ENCODE measurements around the gene CASR. TPM values are rescaled to one million over a fixed set of nuclear protein-coding genes. Genes with fewer than 3 reads are reported as not detected.

The CASR gene
- total and polyA plus RNA-seq, 2 donors from 2014 or later = 14.8 to 72.8 TPM

- FAIRE-seq = no peak
Observed at GRCh38 chr3:122263974-122264588, 80.6 kb downstream of the CASR start.

GRCh38 chr3:122265957-122266356 lies 82.5 kb downstream of the CASR start:
- DNase-seq = no peak
- Histone ChIP-seq H3K9ac (ENCODE audit: low read length in 3 of 3) (no peak overlapping the region), H3K4me3 (ENCODE audit: low read length in 3 of 3) (no peak overlapping the region), H3K36me3 (ENCODE audit: control insufficient read depth in 2 of 3, insufficient read depth in 3 of 3, low read length in 3 of 3) (peaks cover 0 to 3% (median 0%) of the 10 kb centered on the region in 3 donors), H3K9me3 (ENCODE audit: control insufficient read depth in 2 of 3, insufficient read depth in 1 of 3, low read length in 3 of 3) (no peaks in the 10 kb centered on the region), H3K27me3 (ENCODE audit: control insufficient read depth, insufficient read depth, low read length) (no peaks in the 10 kb centered on the region), H3K4me1 (ENCODE audit: control insufficient read depth in 2 of 3, insufficient read depth in 2 of 3, low read depth in 1 of 3, low read length in 3 of 3) (peaks cover 2 to 24% (median 6%) of the 10 kb centered on the region in 3 donors), H3K27ac (ENCODE audit: low read depth in 2 of 2, low read length in 2 of 2) (no peak overlapping the region)
- no peak for TF ChIP-seq CTCF (IDR thresholded peaks at IDR 0.05; ENCODE audit: borderline replicate concordance, extremely low read depth, insufficient read depth)
- intact Hi-C loops (cut with DNase I) = no loop called here
- FAIRE-seq = no peak

More at GRCh38 chr3:122263974-122264588, 80.6 kb downstream of the CASR start:
- DNase-seq = no peak
- Histone ChIP-seq H3K27ac (ENCODE audit: low read depth in 2 of 2, low read length in 2 of 2) (no peak overlapping the region), H3K9ac (ENCODE audit: low read length in 3 of 3) (no peak overlapping the region), H3K27me3 (ENCODE audit: control insufficient read depth, insufficient read depth, low read length) (no peaks in the 10 kb centered on the region), H3K4me1 (ENCODE audit: control insufficient read depth in 2 of 3, insufficient read depth in 2 of 3, low read depth in 1 of 3, low read length in 3 of 3) (peaks cover 2 to 20% (median 6%) of the 10 kb centered on the region in 3 donors), H3K4me3 (ENCODE audit: low read length in 3 of 3) (no peak overlapping the region), H3K36me3 (ENCODE audit: control insufficient read depth in 2 of 3, insufficient read depth in 3 of 3, low read length in 3 of 3) (peaks cover 0 to 3% (median 0%) of the 10 kb centered on the region in 3 donors), H3K9me3 (ENCODE audit: control insufficient read depth in 2 of 3, insufficient read depth in 1 of 3, low read length in 3 of 3) (no peaks in the 10 kb centered on the region)
- no peak for TF ChIP-seq CTCF (IDR thresholded peaks at IDR 0.05; ENCODE audit: borderline replicate concordance, extremely low read depth, insufficient read depth)
- intact Hi-C loops (cut with DNase I) = no loop called here

- Histone ChIP-seq H3K4me3 (ENCODE audit: low read length in 3 of 3) (no peak overlapping the region), H3K9me3 (ENCODE audit: control insufficient read depth in 2 of 3, insufficient read depth in 1 of 3, low read length in 3 of 3) (no peaks in the 10 kb centered on the region), H3K4me1 (ENCODE audit: control insufficient read depth in 2 of 3, insufficient read depth in 2 of 3, low read depth in 1 of 3, low read length in 3 of 3) (peaks cover 2 to 24% (median 6%) of the 10 kb centered on the region in 3 donors), H3K27ac (ENCODE audit: low read depth in 2 of 2, low read length in 2 of 2) (peak overlapping the region; percentile 64 to 80), H3K36me3 (ENCODE audit: control insufficient read depth in 2 of 3, insufficient read depth in 3 of 3, low read length in 3 of 3) (no peaks in the 10 kb centered on the region), H3K27me3 (ENCODE audit: control insufficient read depth, insufficient read depth, low read length) (no peaks in the 10 kb centered on the region), H3K9ac (ENCODE audit: low read length in 3 of 3) (no peak overlapping the region)
- intact Hi-C loops (cut with DNase I) = no loop called here
- DNase-seq = no peak
- TF ChIP-seq CTCF (IDR thresholded peaks at IDR 0.05; ENCODE audit: borderline replicate concordance, extremely low read depth, insufficient read depth) = no peak
- FAIRE-seq = no peak
Observed at GRCh38 chr3:122268257-122269024, 85.0 kb downstream of the CASR start.
